ENCODE measurements around the gene AGAP2.

The AGAP2 gene

GRCh38 chr12:57771873-57772428 is 33.4 kb upstream of the AGAP2 start, which contains the start of gene METTL1 (continued):
- TF ChIP-seq ZFHX2 (tag by site-specific recombination; conservative IDR thresholded peaks at IDR 0.05) (peak; percentile 89), YY2 (tag by site-specific recombination; IDR thresholded peaks at IDR 0.05) (peak; percentile 94), ZNF324 (tag by site-specific recombination; IDR thresholded peaks at IDR 0.05) (peak; percentile 94; the same call in 1 of the 2 replicates), MYNN (tag by site-specific recombination; IDR thresholded peaks at IDR 0.05; ENCODE audit: borderline replicate concordance) (peak; percentile 66; the same call in 1 of the 2 replicates), ZBTB8A (tag by site-specific recombination; IDR thresholded peaks at IDR 0.05) (peak; percentile 90), ZNF530 (tag by site-specific recombination; IDR thresholded peaks at IDR 0.05; ENCODE audit: low read depth) (no peak), INSM2 (tag by site-specific recombination; IDR thresholded peaks at IDR 0.05) (peak; percentile 81), ZNF654 (tag by site-specific recombination; IDR thresholded peaks at IDR 0.05; ENCODE audit: low read depth) (no peak), KLF7 (tag by site-specific recombination; IDR thresholded peaks at IDR 0.05; ENCODE audit: borderline replicate concordance) (peak; percentile 26), ZNF449 (tag by site-specific recombination; IDR thresholded peaks at IDR 0.05) (peak; percentile 97), ZNF10 (tag by site-specific recombination; IDR thresholded peaks at IDR 0.05) (peak; percentile 95), TRIM28 (IDR thresholded peaks at IDR 0.05; ENCODE audit: borderline replicate concordance, low read length) (peak; percentile 75; the same call in 1 of the 2 replicates), ZBTB21 (tag by site-specific recombination; IDR thresholded peaks at IDR 0.05) (peak; percentile 95), SCRT2 (tag by site-specific recombination; IDR thresholded peaks at IDR 0.05) (peak; percentile 80), ZXDB (tag by site-specific recombination; IDR thresholded peaks at IDR 0.05) (peak; percentile 100), SCRT1 (tag by site-specific recombination; IDR thresholded peaks at IDR 0.05; ENCODE audit: borderline replicate concordance) (no peak), ZNF2 (tag by site-specific recombination; IDR thresholded peaks at IDR 0.05) (peak; percentile 97), ZNF660 (tag by site-specific recombination; IDR thresholded peaks at IDR 0.05) (peak; percentile 90), KLF10 (tag by site-specific recombination; IDR thresholded peaks at IDR 0.05) (peak; percentile 90), ZNF24 (tag by site-specific recombination; IDR thresholded peaks at IDR 0.05) (peak; percentile 92; the same call in 1 of the 2 replicates), ZNF624 (tag by site-specific recombination; IDR thresholded peaks at IDR 0.05) (no peak), ZNF169 (tag by site-specific recombination; IDR thresholded peaks at IDR 0.05) (no peak), ZNF184 (tag by site-specific recombination; IDR thresholded peaks at IDR 0.05) (peak; percentile 55; the same call in 1 of the 2 replicates), WT1 (tag by site-specific recombination; IDR thresholded peaks at IDR 0.05) (peak; percentile 95), ZNF155 (tag by site-specific recombination; IDR thresholded peaks at IDR 0.05) (no peak), SP7 (tag by site-specific recombination; IDR thresholded peaks at IDR 0.05) (peak; percentile 93), OVOL3 (tag by site-specific recombination; IDR thresholded peaks at IDR 0.05) (peak; percentile 83)
- TF ChIP-seq, protein P1, sequence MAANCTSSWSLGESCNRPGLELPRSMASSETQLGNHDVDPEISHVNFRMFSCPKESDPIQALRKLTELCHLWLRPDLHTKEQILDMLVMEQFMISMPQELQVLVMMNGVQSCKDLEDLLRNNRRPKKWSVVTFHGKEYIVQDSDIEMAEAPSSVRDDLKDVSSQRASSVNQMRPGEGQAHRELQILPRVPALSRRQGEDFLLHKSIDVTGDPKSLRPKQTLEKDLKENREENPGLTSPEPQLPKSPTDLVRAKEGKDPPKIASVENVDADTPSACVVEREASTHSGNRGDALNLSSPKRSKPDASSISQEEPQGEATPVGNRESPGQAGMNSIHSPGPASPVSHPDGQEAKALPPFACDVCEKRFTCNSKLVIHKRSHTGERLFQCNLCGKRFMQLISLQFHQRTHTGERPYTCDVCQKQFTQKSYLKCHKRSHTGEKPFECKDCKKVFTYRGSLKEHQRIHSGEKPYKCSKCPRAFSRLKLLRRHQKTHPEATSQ (tag by site-specific recombination; IDR thresholded peaks at IDR 0.05), result peak; percentile 54; the same call in 1 of the 2 replicates
- TF ChIP-seq, protein P2, sequence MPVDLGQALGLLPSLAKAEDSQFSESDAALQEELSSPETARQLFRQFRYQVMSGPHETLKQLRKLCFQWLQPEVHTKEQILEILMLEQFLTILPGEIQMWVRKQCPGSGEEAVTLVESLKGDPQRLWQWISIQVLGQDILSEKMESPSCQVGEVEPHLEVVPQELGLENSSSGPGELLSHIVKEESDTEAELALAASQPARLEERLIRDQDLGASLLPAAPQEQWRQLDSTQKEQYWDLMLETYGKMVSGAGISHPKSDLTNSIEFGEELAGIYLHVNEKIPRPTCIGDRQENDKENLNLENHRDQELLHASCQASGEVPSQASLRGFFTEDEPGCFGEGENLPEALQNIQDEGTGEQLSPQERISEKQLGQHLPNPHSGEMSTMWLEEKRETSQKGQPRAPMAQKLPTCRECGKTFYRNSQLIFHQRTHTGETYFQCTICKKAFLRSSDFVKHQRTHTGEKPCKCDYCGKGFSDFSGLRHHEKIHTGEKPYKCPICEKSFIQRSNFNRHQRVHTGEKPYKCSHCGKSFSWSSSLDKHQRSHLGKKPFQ (tag by site-specific recombination; IDR thresholded peaks at IDR 0.05), result peak; percentile 35; the same call in 1 of the 2 replicates
- TF ChIP-seq, protein P3, sequence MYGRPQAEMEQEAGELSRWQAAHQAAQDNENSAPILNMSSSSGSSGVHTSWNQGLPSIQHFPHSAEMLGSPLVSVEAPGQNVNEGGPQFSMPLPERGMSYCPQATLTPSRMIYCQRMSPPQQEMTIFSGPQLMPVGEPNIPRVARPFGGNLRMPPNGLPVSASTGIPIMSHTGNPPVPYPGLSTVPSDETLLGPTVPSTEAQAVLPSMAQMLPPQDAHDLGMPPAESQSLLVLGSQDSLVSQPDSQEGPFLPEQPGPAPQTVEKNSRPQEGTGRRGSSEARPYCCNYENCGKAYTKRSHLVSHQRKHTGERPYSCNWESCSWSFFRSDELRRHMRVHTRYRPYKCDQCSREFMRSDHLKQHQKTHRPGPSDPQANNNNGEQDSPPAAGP (tag by site-specific recombination; IDR thresholded peaks at IDR 0.05), result peak; percentile 93
- TF ChIP-seq, protein P4, sequence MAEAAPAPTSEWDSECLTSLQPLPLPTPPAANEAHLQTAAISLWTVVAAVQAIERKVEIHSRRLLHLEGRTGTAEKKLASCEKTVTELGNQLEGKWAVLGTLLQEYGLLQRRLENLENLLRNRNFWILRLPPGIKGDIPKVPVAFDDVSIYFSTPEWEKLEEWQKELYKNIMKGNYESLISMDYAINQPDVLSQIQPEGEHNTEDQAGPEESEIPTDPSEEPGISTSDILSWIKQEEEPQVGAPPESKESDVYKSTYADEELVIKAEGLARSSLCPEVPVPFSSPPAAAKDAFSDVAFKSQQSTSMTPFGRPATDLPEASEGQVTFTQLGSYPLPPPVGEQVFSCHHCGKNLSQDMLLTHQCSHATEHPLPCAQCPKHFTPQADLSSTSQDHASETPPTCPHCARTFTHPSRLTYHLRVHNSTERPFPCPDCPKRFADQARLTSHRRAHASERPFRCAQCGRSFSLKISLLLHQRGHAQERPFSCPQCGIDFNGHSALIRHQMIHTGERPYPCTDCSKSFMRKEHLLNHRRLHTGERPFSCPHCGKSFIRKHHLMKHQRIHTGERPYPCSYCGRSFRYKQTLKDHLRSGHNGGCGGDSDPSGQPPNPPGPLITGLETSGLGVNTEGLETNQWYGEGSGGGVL (tag by site-specific recombination; IDR thresholded peaks at IDR 0.05), result no peak
- TF ChIP-seq, protein P5, sequence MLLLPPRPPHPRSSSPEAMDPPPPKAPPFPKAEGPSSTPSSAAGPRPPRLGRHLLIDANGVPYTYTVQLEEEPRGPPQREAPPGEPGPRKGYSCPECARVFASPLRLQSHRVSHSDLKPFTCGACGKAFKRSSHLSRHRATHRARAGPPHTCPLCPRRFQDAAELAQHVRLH (tag by site-specific recombination; IDR thresholded peaks at IDR 0.05), result peak; percentile 83; the same call in 1 of the 2 replicates
